SK-N-MC (cell line): ENCODE data around the gene EDC3.

Experiments
- DNase-seq: peaks from one replicate; pipeline ENCODE4 v3.0.0-alpha.2; 2011; ENCODE audit warnings: low read depth, low spot score
- H3K27ac ChIP-seq: fragments of 200-600 bp; sonication (generic); 2 replicates; pipeline ENCODE4 v1.5.1; 2016; ENCODE audit warnings: mixed run types
- H3K36me3 ChIP-seq: fragments of 200-600 bp; sonication (generic); 2 replicates; pipeline ENCODE4 v1.6.1; 2017; ENCODE audit warnings: antibody characterized with exemption, low read length, mixed read lengths; ENCODE audit not compliant: insufficient read depth
- H3K4me3 ChIP-seq: fragments of 200-600 bp; sonication (generic); 2 replicates; pipeline ENCODE4 v1.5.1; 2016
- H3K9ac ChIP-seq: fragments of 200-600 bp; sonication (generic); 2 replicates; pipeline ENCODE4 v1.8.0; 2017; ENCODE audit warnings: mixed run types, mixed read lengths; ENCODE audit not compliant: insufficient read length
- H3K9me3 ChIP-seq: fragments of 200-600 bp; sonication (generic); 2 replicates; pipeline ENCODE4 v1.6.1; 2017; ENCODE audit warnings: low read depth, mild to moderate bottlenecking, antibody characterized with exemption, low read length, moderate library complexity, mixed read lengths
- EZH2 ChIP-seq: fragments of 200-600 bp; sonication (generic); IDR thresholded peaks from one replicate; pipeline ENCODE4 v1.6.1; 2017; ENCODE audit warnings: antibody characterized with exemption
- FOXP2 ChIP-seq: optimal IDR thresholded peaks from 2 replicates; pipeline ENCODE3; 2011; ENCODE audit warnings: mild to moderate bottlenecking, moderate library complexity; ENCODE audit not compliant: insufficient read depth; ENCODE audit errors: extremely low read length, control extremely low read depth
- POLR2AphosphoS5 ChIP-seq: IDR thresholded peaks from 2 replicates; pipeline ENCODE4 v1.6.1; 2012; ENCODE audit warnings: mild to moderate bottlenecking, low read depth, low read length, borderline replicate concordance

EDC3 gene

GRCh38 chr15:74619916-74620635, 75.7 kb downstream of the EDC3 start:
- Histone ChIP-seq H3K4me3 (no peak overlapping the region), H3K36me3 (peaks cover 58% of the 10 kb centered on the region), H3K27ac (no peak overlapping the region), H3K9me3 (no peaks in the 10 kb centered on the region), H3K9ac (no peak overlapping the region)
- DNase-seq: no peak
- TF ChIP-seq EZH2 (no peak), FOXP2 (no peak), POLR2AphosphoS5 (no peak)

GRCh38 chr15:74618841-74619596, 76.8 kb downstream of the EDC3 start:
- no peak overlapping the region for H3K4me3 ChIP-seq
- H3K9ac ChIP-seq: no peak overlapping the region
- no peak for TF ChIP-seq FOXP2
- TF ChIP-seq EZH2: no peak
- no peak for TF ChIP-seq POLR2AphosphoS5
- no peak for DNase-seq
- peaks cover 47% of the 10 kb centered on the region for H3K36me3 ChIP-seq
- no peak overlapping the region for H3K27ac ChIP-seq
- H3K9me3 ChIP-seq: no peaks in the 10 kb centered on the region

DNA sequence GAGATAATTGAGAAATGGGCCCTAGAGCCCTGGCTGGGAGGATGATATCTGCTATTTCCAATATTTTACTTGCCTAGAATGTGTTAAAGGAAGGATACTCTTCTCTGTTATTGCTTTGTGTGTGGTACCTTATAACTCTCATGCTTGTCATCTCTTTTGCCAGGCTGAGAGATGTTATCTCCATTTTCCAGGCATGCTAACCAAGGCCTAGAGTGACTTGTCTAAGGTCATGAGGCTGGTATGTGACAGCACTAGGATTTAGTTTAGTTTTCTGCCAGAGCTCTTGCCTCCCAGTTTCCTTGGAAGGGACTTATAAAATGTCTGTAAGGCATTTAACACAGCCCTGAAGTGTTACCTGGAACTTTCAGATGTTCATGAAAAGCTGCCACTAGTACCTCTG, 78.8 kb downstream of the EDC3 start:
- peak overlapping the region; percentile 99 for H3K9ac ChIP-seq
- TF ChIP-seq EZH2 (no peak), FOXP2 (no peak), POLR2AphosphoS5 (no peak)
- no peaks in the 10 kb centered on the region for H3K9me3 ChIP-seq
- H3K27ac ChIP-seq: no peak overlapping the region
- DNase-seq: no peak
- peaks cover 27% of the 10 kb centered on the region for H3K36me3 ChIP-seq
- peak overlapping the region; percentile 89 for H3K4me3 ChIP-seq

GRCh38 chr15:74616366-74616939, 79.4 kb downstream of the EDC3 start:
- Histone ChIP-seq H3K36me3 (peaks cover 22% of the 10 kb centered on the region), H3K27ac (peak overlapping the region; percentile 75), H3K4me3 (peak overlapping the region; percentile 89), H3K9me3 (no peaks in the 10 kb centered on the region), H3K9ac (peak overlapping the region; percentile 99)
- TF ChIP-seq POLR2AphosphoS5 (no peak), FOXP2 (no peak), EZH2 (no peak)
- DNase-seq: no peak

GRCh38 chr15:74615508-74616365, 80.1 kb downstream of the EDC3 start, which contains the start of gene CLK3:
CLK3 (plus strand) TSS chr15:74615836; CDS start chr15:74619197, 3,361 bp downstream.
- H3K27ac ChIP-seq: peak within 1 kb of the TSS; percentile 93
- H3K9ac ChIP-seq: peak within 1 kb of the TSS; percentile 99
- H3K9me3 ChIP-seq: no peaks in the 10 kb centered on the region
- peak; percentile 16 for DNase-seq
- TF ChIP-seq POLR2AphosphoS5 (peak; percentile 73), FOXP2 (peak; percentile 28), EZH2 (no peak)
- H3K4me3 ChIP-seq: peak within 1 kb of the TSS; percentile 89
- H3K36me3 ChIP-seq: peaks cover 14% of the 10 kb centered on the region; the same call in 1 of the 2 replicates

- TF ChIP-seq FOXP2 (no peak), POLR2AphosphoS5 (peak; percentile 76), EZH2 (no peak)
- peak overlapping the region; percentile 93 for H3K27ac ChIP-seq
- no peak for DNase-seq
Observed at GRCh38 chr15:74614744-74615507, 80.9 kb downstream of the EDC3 start.

More at GRCh38 chr15:74614744-74615507, 80.9 kb downstream of the EDC3 start:
- Histone ChIP-seq H3K4me3 (peak overlapping the region; percentile 89), H3K9ac (peak overlapping the region; percentile 99), H3K9me3 (no peaks in the 10 kb centered on the region), H3K36me3 (peaks cover 6% of the 10 kb centered on the region; the same call in 1 of the 2 replicates)
